ENCODE data around the gene TST. TPM values are rescaled to one million over a fixed set of nuclear protein-coding genes. Genes with fewer than 3 reads are reported as not detected.

Gene TST
- total and polyA plus RNA-seq, 4 donors = 30.2 to 107 (median 56.7) TPM

DNA sequence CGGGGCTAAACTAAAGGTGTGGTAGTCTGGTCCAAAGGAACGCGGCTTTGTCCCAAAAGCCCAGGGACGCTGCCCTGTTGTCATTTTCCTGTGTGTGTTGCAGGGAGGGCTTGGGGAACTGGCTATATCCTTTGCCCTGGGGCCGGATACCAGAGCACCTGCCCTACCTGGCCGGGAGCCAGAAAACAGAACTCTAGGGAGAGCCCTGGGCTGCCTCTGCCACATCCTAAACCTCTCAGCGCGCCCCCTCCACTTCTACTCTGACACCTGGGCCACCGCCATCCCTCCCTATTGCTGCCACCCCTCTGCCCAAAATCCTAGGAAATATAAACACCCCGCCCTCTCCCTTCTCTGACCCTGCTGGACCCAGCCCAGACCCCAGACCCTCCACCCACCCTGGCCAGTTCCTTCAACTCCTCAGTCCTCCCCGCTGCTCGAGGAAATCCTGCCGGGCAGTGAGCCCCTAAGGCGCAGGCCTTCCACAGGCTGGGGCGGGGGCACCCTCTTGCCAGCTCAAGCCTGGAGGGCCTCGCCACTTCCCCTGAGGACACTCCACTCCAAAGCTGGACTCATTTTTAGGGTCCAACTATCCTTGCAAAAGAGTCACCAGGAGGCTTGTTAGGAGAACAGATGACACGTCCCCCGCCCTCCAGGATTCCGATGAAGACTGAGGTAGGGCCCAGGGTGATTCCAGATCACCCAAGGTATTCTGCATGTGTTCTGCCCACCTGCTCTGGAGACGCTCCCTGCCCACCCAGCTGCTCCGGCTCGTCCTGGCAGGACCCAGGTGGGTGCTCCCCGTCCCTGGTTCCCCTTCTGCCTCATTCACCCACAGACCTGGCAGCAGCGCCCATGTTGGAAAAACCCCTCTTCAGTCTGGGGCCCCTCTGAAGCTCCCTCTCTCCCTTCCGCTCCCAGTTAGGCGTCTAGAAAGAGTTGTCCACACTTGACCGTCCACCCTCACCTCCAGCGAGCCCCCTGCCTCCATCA lies 44.5 kb upstream of the TST start:
- WGBS, 2 donors = 81% methylated on average over 28 of the region's 28 CpGs
- Histone ChIP-seq H3K9me3 (ENCODE audit: control insufficient read depth in 4 of 4, insufficient read depth in 3 of 4, low read length in 3 of 4) (no peaks in the 10 kb centered on the region), H3K4me3 (no peak overlapping the region), H3K36me3 (ENCODE audit: control insufficient read depth in 4 of 4, insufficient read depth in 4 of 4, low read length in 4 of 4) (peaks cover 0 to 19% (median 0%) of the 10 kb centered on the region in 4 donors), H3K4me1 (ENCODE audit: control insufficient read depth in 5 of 5, insufficient read depth in 5 of 5, low read length in 5 of 5) (peaks cover 0 to 8% (median 0%) of the 10 kb centered on the region in 5 donors), H3K9ac (ENCODE audit: insufficient read depth in 1 of 2, low read length in 2 of 2) (no peak overlapping the region), H3K27me3 (ENCODE audit: control insufficient read depth in 3 of 3, insufficient read depth in 3 of 3, low read length in 2 of 3) (peaks cover 0 to 7% (median 6%) of the 10 kb centered on the region in 3 donors), H3K27ac (ENCODE audit: low read depth in 1 of 2, low read length in 1 of 2) (no peak overlapping the region)
- TF ChIP-seq, protein P1, sequence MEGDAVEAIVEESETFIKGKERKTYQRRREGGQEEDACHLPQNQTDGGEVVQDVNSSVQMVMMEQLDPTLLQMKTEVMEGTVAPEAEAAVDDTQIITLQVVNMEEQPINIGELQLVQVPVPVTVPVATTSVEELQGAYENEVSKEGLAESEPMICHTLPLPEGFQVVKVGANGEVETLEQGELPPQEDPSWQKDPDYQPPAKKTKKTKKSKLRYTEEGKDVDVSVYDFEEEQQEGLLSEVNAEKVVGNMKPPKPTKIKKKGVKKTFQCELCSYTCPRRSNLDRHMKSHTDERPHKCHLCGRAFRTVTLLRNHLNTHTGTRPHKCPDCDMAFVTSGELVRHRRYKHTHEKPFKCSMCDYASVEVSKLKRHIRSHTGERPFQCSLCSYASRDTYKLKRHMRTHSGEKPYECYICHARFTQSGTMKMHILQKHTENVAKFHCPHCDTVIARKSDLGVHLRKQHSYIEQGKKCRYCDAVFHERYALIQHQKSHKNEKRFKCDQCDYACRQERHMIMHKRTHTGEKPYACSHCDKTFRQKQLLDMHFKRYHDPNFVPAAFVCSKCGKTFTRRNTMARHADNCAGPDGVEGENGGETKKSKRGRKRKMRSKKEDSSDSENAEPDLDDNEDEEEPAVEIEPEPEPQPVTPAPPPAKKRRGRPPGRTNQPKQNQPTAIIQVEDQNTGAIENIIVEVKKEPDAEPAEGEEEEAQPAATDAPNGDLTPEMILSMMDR (IDR thresholded peaks at IDR 0.05; ENCODE audit: control extremely low read depth, extremely low read depth) = no peak
- ATAC-seq (ENCODE audit: insufficient read depth, low FRiP score) = no peak
- peak in 2 of 3 donors; percentile 47 to 48 for DNase-seq

DNA sequence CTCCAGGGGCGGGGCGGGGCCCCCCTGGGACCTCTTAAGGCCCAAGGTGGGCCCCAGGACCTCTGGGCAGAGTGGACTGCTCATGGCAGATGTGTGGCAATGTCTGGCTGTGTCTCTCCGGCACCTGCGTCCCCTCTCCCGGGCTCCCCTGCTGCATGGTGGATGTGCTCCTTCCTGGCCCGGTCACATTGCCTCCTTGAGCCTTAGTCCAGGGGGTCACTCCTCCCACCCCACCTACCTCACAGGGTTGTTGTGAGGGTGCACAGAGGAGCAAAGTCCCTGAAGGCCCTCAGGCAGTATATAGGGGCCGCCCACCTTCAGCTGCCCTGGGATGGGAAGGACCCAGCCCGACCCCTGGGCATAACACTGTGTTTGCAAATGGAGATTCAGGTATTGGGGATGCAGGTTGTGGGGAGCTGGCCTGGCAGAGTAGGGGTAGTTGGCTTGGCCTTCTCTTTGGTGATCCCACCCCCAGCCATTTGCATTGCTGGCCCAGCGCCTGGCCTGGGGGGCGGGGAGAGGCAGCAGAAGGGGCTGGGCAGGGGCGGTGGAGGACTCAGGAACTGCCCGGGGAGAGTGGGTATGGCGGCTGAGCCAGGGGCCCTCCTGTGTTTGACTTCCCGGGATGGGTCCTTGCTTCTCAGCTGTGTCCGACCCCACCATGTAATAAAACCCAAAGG lies 43.6 kb upstream of the TST start:
- no peak for DNase-seq
- no peak overlapping the region for H3K4me3 ChIP-seq
- no peak overlapping the region for H3K9ac ChIP-seq (ENCODE audit: insufficient read depth in 1 of 2, low read length in 2 of 2)
- no peak for ATAC-seq (ENCODE audit: insufficient read depth, low FRiP score)
- WGBS, 2 donors = 81 to 86% methylated on average over 15 of the region's 15 CpGs
- peaks cover 0 to 19% (median under 1%) of the 10 kb centered on the region in 4 donors for H3K36me3 ChIP-seq (ENCODE audit: control insufficient read depth in 4 of 4, insufficient read depth in 4 of 4, low read length in 4 of 4)
- H3K27ac ChIP-seq (ENCODE audit: low read depth in 1 of 2, low read length in 1 of 2) = no peak overlapping the region
- H3K4me1 ChIP-seq (ENCODE audit: control insufficient read depth in 5 of 5, insufficient read depth in 5 of 5, low read length in 5 of 5) = peaks cover 0 to 8% (median 0%) of the 10 kb centered on the region in 5 donors
- H3K9me3 ChIP-seq (ENCODE audit: control insufficient read depth in 4 of 4, insufficient read depth in 3 of 4, low read length in 3 of 4) = no peaks in the 10 kb centered on the region
- H3K27me3 ChIP-seq (ENCODE audit: control insufficient read depth in 3 of 3, insufficient read depth in 3 of 3, low read length in 2 of 3) = no peaks in the 10 kb centered on the region
- TF ChIP-seq, protein P1 (IDR thresholded peaks at IDR 0.05; ENCODE audit: control extremely low read depth, extremely low read depth) = no peak

DNA sequence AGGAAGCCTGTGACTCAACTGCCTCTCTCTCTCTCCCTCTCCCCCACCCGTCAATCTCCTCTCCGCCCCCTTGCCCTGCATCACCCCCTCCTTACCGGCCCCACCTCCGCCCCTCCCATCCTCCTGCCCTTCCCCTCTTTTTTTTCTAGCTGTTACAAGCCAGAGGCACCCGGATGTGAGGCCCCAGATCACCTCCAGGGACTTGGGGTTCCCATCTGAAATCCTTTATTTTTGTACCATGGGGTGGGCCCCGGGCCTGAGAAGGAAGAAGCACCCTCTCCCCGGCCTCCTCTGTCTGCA lies 43.1 kb upstream of the TST start:
- 68 to 71% methylated on average over 7 of the region's 7 CpGs for WGBS, 2 donors

More for the DNA sequence above, 43.1 kb upstream of the TST start:
- TF ChIP-seq, protein P1 (IDR thresholded peaks at IDR 0.05; ENCODE audit: control extremely low read depth, extremely low read depth) = no peak
- Histone ChIP-seq H3K4me1 (ENCODE audit: control insufficient read depth in 5 of 5, insufficient read depth in 5 of 5, low read length in 5 of 5) (peaks cover 0 to 8% (median 0%) of the 10 kb centered on the region in 5 donors), H3K27me3 (ENCODE audit: control insufficient read depth in 3 of 3, insufficient read depth in 3 of 3, low read length in 2 of 3) (no peaks in the 10 kb centered on the region), H3K4me3 (no peak overlapping the region), H3K9me3 (ENCODE audit: control insufficient read depth in 4 of 4, insufficient read depth in 3 of 4, low read length in 3 of 4) (no peaks in the 10 kb centered on the region), H3K27ac (ENCODE audit: low read depth in 1 of 2, low read length in 1 of 2) (no peak overlapping the region), H3K9ac (ENCODE audit: insufficient read depth in 1 of 2, low read length in 2 of 2) (no peak overlapping the region), H3K36me3 (ENCODE audit: control insufficient read depth in 4 of 4, insufficient read depth in 4 of 4, low read length in 4 of 4) (peaks cover 0 to 19% (median 3%) of the 10 kb centered on the region in 4 donors)
- no peak for DNase-seq
- no peak for ATAC-seq (ENCODE audit: insufficient read depth, low FRiP score)

Data from lung (tissue), 12 donors.